H1 (cell line): Measurements from ENCODE around the gene IL1RAPL1. TPM values are rescaled to one million over a fixed set of nuclear protein-coding genes. Genes with fewer than 3 reads are reported as not detected.

ENCODE experiments used
- BACH1 ChIP-seq: IDR thresholded peaks from 2 replicates; pipeline ENCODE4 v1.6.1; 2012; ENCODE audit warnings: low read length, improper control_type of control experiment
- CHD7 ChIP-seq: fragments of 300-600 bp; sonication (generic); IDR thresholded peaks from 2 replicates; pipeline ENCODE4 v1.7.1; 2012; ENCODE audit warnings: low read length, moderate library complexity, mild to moderate bottlenecking, inconsistent platforms; ENCODE audit not compliant: insufficient replicate concordance
- GTF2F1 ChIP-seq: IDR thresholded peaks from 2 replicates; pipeline ENCODE4 v1.6.1; 2012; ENCODE audit warnings: low read depth, low read length, improper control_type of control experiment, borderline replicate concordance
- NRF1 ChIP-seq: IDR thresholded peaks from 2 replicates; pipeline ENCODE4 v1.6.1; 2011; ENCODE audit warnings: mild to moderate bottlenecking, low read depth, low read length, improper control_type of control experiment
- POU5F1 ChIP-seq: IDR thresholded peaks from 2 replicates; pipeline ENCODE4 v1.6.1; 2011; ENCODE audit warnings: low read depth, mild to moderate bottlenecking, low read length, moderate library complexity
- polyA plus RNA-seq, 7 experiments: library from polyadenylated mRNA; depleted of rRNA in 3 of 7; stranded (reverse) in 5 of 7; unstranded in 2 of 7; fragments of >200 nt in 5 of 7; fragments of 200-250 nt in 2 of 7; gene quantifications; 1 replicate in 5 of 7; 2 replicates in 1 of 7; 4 replicates in 1 of 7; pipeline versions ENCODE4 v1.2.1 to v1.2.3, GENCODE V29; 2011 to 2013; ENCODE audit warnings: missing spikeins in 2 of 7, mixed read lengths in 2 of 7
- total RNA-seq: library from RNA; stranded (reverse); fragmentation: NEBNext Ultra II Directional; extraction: Animal tissue kit (Norgen Biotek cat#: 25700); gene quantifications from 2 replicates; pipeline ENCODE4 v1.2.1, GENCODE V29; 2021

Gene IL1RAPL1
- total and polyA plus RNA-seq, 2 of the 8 experiments (the other 6 are each of a cell fraction or from before 2014, with no cell fraction given), result 0.11 to 0.35 TPM

- no peak for TF ChIP-seq CHD7
- TF ChIP-seq GTF2F1, result no peak
- TF ChIP-seq POU5F1, result no peak
- TF ChIP-seq NRF1, result no peak
- no peak for TF ChIP-seq BACH1
- TF ChIP-seq, all 59 proteins: peak for 0
Measured at GRCh38 chrX:28922106-28922505, 334.9 kb downstream of the IL1RAPL1 start (continued).
